22Rv1 (cell line): ENCODE results near the gene PLOD3.

Source experiments
- H3K27ac ChIP-seq: fragments of 450-650 bp; 2 replicates; pipeline ENCODE4 v1.5.1; 2017
- ZFX ChIP-seq: fragments of 450-650 bp; IDR thresholded peaks from 2 replicates; pipeline ENCODE4 v1.6.1; 2017; ENCODE audit warnings: antibody characterized with exemption, borderline replicate concordance
- TF ChIP-seq, protein P1 (sequence below): fragments of 450-650 bp; IDR thresholded peaks from 2 replicates; pipeline ENCODE4 v1.5.1; 2017; ENCODE audit warnings: mild to moderate bottlenecking

The PLOD3 gene

DNA sequence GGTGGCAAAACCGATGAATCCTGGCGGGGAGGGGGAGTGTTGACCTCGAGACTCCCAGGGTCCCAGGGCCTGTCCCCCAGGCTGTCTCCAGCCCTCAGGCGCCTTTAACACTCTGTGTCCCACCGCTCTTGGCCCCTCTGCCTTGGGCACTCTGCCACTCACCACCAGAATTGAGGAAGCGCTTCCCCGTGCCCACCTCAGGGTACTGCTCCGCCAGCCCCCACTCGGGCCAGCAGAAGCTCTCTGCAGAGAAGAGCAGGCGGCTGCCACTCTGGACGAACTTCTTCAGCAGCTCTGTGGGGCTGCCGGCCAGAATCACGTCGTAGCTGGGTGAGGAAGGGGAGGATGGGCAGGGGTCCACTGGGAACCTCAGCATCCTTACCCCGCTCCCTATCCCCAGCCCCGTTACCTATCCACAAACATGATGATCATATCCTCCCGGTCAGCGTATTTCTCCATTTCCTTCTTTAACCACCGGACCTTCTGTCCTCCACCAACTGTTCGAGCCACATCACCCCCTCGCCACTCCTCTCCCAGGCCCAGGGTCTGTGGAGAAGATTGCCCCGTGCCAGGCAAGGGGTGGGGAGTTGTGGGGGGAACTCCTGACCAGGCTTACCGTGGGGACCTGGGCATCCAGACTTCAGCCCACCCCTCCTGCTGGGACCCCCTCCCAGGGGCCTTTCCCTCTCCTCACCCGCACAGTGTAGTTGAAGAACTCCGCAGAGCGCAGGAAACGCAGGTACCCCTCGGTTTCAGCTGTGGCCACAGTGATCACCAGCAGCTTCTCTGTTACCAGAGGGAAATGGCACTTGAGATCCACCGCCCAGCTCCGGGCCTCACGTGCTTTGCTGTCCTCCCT lies 1.2 kb downstream of the PLOD3 start:
- peak overlapping the region; percentile 94 for H3K27ac ChIP-seq
- no peak for TF ChIP-seq ZFX
- TF ChIP-seq, protein P1, sequence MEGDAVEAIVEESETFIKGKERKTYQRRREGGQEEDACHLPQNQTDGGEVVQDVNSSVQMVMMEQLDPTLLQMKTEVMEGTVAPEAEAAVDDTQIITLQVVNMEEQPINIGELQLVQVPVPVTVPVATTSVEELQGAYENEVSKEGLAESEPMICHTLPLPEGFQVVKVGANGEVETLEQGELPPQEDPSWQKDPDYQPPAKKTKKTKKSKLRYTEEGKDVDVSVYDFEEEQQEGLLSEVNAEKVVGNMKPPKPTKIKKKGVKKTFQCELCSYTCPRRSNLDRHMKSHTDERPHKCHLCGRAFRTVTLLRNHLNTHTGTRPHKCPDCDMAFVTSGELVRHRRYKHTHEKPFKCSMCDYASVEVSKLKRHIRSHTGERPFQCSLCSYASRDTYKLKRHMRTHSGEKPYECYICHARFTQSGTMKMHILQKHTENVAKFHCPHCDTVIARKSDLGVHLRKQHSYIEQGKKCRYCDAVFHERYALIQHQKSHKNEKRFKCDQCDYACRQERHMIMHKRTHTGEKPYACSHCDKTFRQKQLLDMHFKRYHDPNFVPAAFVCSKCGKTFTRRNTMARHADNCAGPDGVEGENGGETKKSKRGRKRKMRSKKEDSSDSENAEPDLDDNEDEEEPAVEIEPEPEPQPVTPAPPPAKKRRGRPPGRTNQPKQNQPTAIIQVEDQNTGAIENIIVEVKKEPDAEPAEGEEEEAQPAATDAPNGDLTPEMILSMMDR: no peak

- no peak overlapping the region for H3K27ac ChIP-seq
- TF ChIP-seq, protein P1: no peak
- TF ChIP-seq ZFX: no peak
These were observed 5.4 kb downstream of the PLOD3 start for GRCh38 chr7:101212014-101212413.

GRCh38 chr7:101211501-101211900 lies 5.9 kb downstream of the PLOD3 start:
- TF ChIP-seq, protein P1: no peak
- no peak for TF ChIP-seq ZFX
- no peak overlapping the region for H3K27ac ChIP-seq

DNA sequence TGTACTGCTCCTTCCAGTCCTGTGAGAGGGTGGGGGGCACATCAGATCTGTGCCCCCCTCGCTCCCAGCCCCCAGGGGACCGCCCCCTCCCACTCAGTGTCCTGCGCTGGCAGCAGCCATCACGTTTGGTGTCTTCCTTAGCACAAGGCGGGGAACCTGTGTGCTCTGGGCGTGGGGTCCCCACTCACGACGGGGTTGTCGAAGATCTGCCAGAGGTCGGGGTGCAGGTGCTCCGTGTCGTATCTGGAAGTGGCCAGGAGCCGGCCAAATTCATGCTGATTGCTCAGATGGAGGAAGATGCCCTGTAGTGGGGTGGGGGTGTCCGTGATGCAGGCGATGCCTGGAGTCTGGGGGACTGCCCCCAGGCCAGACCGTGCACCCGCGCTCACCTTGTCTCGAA lies 7.2 kb downstream of the PLOD3 start:
- no peak overlapping the region for H3K27ac ChIP-seq
- TF ChIP-seq, protein P1: no peak
- no peak for TF ChIP-seq ZFX

DNA sequence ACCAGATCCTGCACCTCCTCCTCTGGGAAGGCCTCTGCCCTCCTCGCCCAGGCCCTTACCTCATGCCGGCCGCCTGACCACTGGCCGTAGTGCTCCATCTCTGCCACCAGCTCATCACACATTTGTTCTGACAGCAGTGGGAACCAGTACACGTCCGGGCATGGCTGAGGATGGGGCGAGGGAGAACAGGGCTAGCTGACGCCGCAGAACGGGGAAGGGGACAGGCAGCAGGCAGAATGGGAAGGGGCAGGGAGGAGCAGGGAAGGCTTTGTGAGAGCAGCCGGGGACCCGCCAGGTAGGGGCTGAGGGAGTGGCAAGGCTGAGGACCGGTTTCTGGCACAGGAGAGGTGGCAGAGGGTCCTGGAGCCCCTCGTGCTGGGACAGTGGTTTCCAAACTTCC lies 8.6 kb downstream of the PLOD3 start:
- TF ChIP-seq, protein P1: no peak
- no peak for TF ChIP-seq ZFX
- H3K27ac ChIP-seq: no peak overlapping the region

GRCh38 chr7:101207459-101207858 lies 9.9 kb downstream of the PLOD3 start:
- no peak for TF ChIP-seq ZFX
- TF ChIP-seq, protein P1: no peak
- 0 out of 2 replicates have a peak overlapping the region, but pooled peaks have one; percentile 13 for H3K27ac ChIP-seq

GRCh38 chr7:101206665-101207042 lies 10.7 kb downstream of the PLOD3 start:
- TF ChIP-seq, protein P1: no peak
- no peak for TF ChIP-seq ZFX
- no peak overlapping the region for H3K27ac ChIP-seq
